GM18511 (cell line): Measurements from ENCODE around the gene CLCA2.

ENCODE experiments used
- ATAC-seq: cut with Tn5 transposase; IDR thresholded peaks from one replicate; pipeline ENCODE4 v1.9.1; 2021; ENCODE audit warnings: mild to moderate bottlenecking, moderate library complexity; ENCODE audit not compliant: unreplicated experiment

Gene CLCA2

DNA sequence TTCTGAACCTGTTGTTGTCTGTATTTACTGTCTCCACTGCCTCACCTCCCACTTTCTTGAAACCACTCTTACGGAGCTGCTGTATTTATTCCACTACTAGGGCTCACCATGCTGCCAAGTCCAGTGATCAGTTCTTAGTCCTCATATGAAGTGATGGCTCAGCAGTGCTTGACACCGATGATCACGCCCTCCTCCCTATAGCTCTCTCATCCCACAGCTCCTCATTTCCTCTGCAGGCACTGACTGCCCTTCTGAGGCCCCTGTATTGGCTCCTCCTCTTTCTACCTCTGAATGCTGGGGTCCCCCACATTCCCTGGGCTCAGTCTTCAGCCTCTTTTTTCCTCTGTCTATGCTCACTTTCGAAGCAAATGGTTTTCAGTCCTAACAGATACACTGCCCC is 48.2 kb downstream of the CLCA2 start:
- ATAC-seq: no peak

DNA sequence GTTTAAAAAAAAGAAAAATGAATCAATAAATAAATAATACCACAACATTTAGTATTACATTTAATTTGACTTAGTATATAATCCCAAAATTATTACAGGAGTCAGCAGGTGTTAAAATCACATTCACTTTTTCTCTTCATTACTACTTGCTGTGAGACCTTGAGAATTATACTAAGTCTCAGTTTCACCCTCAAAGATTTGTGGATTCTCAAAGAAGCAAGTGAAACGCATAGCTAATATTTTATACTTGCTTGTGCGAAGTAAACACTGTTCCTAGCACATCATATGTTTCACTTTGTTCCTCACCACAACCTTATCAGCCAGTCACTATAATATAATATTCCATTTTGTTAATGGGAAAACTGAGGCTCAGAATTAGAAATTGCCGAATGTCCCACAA is 48.8 kb downstream of the CLCA2 start:
- ATAC-seq: no peak

- no peak for ATAC-seq
Measured at GRCh38 chr1:86477256-86477655, 53.3 kb downstream of the CLCA2 start.

- no peak for ATAC-seq
Measured at GRCh38 chr1:86477682-86478081, 53.7 kb downstream of the CLCA2 start.

- no peak for ATAC-seq
Measured at GRCh38 chr1:86478416-86479156, 54.6 kb downstream of the CLCA2 start.

- no peak for ATAC-seq
Measured at GRCh38 chr1:86481966-86482365, 58.0 kb downstream of the CLCA2 start.

GRCh38 chr1:86487131-86487810 is 63.3 kb downstream of the CLCA2 start:
- ATAC-seq: no peak

DNA sequence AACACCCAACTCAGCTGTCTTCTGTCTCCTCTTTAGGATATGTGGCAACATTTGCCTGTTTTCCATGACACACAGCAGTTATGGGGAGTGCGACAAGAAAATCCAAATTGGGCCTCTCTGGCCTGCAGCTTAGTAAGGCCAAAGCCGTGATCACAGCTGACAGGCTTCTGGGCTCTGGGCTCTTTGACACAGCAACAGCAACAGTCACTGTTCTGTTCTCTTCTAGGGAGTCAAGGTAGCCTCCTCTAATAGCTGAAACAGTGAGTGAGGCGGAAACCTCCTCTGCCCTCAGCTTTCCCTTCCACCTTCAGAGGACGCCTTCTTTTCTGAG is 63.8 kb downstream of the CLCA2 start:
- ATAC-seq: no peak

DNA sequence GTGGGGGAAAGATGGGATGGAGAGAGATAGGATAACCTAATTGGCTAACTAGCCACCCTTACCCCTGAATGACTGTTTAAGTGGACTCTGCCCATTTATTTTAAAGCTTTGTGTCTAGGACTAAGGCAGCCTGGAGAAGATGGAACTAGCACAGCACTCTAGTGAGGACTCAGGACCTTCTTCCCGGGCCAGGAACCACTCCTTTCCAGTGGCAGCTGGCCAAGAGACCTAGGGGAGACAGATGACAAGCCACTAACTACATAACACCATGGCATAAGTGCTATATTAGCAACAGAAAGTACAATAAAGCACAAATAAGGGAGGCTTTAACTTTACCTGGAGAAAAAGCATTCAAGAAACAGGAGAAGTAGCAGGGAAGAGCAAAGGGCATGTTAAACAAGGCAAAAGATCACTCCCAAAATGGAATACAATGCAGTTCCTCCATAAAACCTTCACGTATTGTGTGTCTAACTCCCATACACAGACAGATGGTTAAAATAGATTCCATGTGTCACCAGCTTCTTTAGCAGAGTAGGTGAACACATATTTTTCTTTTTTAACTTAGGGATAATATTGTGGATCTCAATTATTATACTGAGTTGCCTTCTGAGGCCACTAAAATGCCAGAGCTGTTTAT is 65.4 kb downstream of the CLCA2 start:
- no peak for ATAC-seq

DNA sequence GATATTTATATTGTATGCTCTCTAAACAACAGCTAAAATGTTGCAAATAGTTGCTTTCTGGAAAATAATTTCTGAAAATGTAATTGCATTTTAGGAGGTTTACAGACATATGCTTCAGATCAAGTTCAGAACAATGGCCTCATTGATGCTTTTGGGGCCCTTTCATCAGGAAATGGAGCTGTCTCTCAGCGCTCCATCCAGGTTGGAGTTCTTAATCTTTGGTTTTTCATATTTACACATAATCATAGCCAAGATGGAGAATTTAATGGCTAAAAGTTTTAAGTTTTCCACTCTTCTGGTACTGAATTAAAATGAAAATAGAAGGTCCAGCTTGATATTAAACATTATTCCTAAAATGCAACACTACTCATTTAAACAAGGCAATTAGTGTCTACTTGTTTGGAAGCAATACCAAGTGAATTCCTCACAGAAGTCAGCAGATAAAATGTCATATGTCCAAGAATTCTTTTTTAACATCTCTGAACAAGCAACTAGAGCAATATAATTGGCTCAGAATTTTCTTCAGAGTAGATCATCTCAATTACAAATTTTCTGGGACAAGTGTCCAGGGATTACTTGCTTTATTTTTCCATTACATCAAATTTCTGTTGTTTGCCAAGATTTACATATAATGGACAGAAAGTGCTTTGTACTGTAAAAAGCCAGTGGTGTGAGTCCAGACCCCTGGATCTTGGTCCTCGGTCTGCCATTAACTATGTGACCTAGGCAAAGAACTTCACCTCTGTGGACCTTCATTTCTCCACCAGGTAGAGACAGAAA is 67.4 kb downstream of the CLCA2 start:
- no peak for ATAC-seq

DNA sequence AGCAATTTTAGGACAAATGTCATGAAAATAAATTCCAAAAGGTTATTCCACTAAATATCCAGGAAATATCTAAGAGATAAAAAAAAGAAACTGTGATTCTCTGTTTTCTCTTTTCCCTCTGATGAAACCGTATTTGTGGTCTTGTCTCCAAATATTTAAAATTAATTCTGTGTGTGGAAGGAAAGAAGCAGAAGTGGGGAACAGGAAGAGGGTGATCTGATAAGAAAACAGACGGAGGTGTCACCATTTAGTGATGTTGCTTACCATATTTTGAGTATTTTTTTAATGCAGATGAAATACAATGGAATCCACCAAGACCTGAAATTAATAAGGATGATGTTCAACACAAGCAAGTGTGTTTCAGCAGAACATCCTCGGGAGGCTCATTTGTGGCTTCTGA is 74.3 kb downstream of the CLCA2 start:
- no peak for ATAC-seq

- peak; percentile 39 for ATAC-seq
Measured at GRCh38 chr1:86499987-86500593, 76.1 kb downstream of the CLCA2 start.

- no peak for ATAC-seq
Measured at GRCh38 chr1:86500714-86501113, 76.7 kb downstream of the CLCA2 start.

- peak; percentile 80 for ATAC-seq
Measured at GRCh38 chr1:86502125-86502646, 78.2 kb downstream of the CLCA2 start.

DNA sequence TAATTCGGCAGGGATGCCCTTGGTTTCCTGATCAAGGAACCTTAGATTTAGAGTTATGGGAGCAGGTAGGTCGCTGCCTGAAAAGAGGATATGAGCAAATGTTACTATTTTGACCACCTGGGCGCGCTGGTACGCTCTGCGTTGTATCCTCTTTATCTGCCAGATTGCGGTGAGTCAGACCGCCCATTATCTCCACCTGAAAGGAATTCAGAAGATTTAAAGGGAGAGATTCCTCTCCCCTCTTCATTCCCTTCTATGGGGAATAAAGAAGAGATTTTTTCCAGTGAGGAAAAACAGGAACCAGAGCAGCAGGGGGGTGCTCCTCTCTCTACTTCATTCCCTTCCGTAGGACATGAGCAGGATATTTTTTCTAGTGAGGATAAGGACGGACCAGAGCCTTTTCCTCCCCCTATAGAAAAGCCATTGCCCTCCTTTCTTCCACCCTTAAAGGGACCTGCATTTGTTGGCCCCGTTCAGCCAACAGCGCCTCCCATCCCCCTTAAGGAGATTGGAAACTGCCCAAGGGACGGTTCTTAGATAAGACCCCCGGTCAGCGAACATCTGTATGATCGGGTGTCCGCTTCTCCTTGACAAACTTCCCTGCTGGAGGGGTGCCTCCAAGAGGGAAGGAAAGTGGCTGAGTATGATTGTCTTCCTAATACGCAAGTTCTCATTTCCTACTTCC is 78.9 kb downstream of the CLCA2 start:
- ATAC-seq: peak; percentile 61

DNA sequence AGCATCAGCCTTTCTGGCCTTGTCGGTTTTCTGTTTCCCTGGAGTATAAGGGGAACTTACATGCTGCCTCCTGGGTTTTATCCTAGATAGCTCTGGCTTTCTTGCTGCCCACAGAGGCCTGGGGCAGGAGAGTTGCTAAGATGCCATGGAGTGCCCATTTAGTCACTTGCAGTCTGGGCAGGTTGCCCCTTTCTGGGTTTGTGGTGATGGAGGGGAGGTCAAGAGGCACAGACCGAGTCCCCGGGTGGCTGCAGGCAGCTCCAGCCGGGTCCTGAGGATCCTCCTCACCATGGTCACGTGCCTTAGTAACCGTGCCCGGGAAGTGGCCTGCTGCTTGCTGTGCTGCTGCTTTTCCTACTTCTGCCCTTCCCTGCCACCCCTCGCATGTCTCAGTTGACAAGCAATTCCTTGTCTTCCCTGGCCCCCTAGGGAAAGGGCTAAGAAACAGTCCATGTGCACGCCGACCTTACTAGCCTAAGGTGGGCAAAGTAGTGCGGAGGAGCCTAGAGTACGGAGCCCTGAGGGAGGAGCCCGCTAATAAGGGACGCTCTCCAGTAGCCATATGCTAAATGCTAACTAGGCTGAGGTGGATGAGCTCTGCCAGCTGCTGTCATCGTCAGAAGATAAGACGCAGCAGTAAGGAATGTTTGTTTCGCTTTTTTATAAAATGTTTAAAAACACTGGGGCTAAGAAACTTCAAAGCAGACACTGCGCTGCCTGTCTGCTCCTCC is 79.6 kb downstream of the CLCA2 start:
- ATAC-seq: no peak

GRCh38 chr1:86504137-86504479 is 80.1 kb downstream of the CLCA2 start:
- no peak for ATAC-seq

GRCh38 chr1:86504895-86505563 is 81.1 kb downstream of the CLCA2 start:
- no peak for ATAC-seq

DNA sequence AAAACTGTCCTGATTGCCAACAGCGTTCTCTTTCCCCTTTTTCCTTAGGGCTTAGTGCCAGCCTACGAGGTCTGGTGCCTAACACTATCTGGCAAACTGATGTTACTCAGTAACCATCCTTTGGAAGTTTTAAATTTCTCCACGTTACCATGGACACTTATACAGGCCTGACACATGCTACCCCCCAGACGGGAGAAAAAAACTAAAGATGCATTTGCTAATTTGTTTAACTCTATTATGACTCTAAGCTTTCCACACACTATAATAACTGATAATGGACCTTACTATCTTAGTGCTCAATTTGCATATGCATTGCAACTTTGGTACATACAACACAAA is 81.6 kb downstream of the CLCA2 start:
- no peak for ATAC-seq
